ENCODE data around the gene KRT222.

Gene KRT222

GRCh38 chr17:40648384-40648968, 16.5 kb downstream of the KRT222 start:
- no peak for DNase-seq

- peak; percentile 87 for DNase-seq
Observed at GRCh38 chr17:40647624-40648383, 17.2 kb downstream of the KRT222 start, which contains the start of gene SMARCE1. TSS of gene SMARCE1 (minus strand) at chr17:40647818. CDS start at chr17:40645802, 2,016 bp downstream.

DNA sequence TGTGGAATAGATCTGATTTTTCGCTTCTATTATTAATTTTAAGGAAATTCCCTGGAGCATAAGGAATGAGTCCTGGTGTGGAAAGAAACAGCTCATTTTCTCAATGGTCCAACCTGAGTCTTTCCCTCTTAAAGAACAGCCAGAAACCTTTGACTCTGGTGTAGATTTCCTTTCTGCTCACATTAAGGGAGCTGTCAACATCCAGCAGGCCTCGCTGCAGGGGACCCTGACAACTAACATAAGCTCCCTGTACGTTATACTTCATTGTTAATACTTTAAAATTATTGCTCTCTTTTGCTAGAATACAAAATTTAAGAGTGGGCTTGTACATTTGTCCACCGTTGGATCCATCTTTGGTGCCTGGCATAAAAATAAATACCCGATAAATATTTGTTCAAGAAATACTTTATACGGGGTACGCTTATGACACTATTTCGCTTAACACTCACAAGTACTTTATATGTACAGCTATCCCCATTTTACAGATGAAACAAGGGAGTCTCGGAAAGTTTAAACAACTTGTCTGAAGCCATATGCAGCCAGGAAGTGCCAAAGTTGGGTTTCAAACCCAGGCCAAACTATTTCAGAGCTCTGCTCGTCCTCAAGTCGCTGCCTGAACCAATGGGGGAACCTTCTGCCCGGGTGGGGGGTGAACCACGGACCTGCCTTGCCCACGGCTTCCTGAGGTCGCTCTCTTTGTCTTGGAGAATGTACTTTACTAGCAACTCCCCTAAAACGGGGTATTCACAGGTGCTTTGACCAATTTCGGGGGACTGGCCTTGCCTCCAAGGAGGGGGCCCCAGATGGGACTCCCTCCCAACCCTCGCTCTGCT, 18.0 kb downstream of the KRT222 start:
- DNase-seq: peak; percentile 83

- DNase-seq: no peak
Observed at GRCh38 chr17:40645943-40646342, 19.0 kb downstream of the KRT222 start.

- no peak for DNase-seq
Observed at GRCh38 chr17:40645291-40645690, 19.7 kb downstream of the KRT222 start.

- DNase-seq: no peak
Observed at GRCh38 chr17:40637931-40638330, 27.0 kb downstream of the KRT222 start.

- no peak for DNase-seq
Observed at GRCh38 chr17:40633871-40634270, 31.1 kb downstream of the KRT222 start.

DNA sequence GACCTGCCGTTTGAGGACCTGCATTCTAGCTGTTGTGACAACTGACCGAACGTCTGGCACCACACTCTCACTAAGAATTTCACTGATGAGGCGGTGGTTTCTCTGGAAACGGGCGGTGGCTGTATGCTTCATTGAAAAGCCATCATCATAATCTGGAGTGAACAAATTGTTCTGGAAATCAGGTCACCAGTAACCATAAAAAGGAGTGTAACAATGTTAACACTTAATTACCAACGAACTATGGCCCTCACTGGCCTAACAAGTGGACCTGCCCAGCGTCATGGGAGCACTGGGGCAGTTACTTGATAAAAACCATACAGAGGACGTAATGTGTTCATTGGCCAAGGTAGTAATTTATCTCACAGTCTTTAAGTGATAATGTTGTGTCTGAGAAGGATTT, 32.8 kb downstream of the KRT222 start:
- DNase-seq: no peak

DNA sequence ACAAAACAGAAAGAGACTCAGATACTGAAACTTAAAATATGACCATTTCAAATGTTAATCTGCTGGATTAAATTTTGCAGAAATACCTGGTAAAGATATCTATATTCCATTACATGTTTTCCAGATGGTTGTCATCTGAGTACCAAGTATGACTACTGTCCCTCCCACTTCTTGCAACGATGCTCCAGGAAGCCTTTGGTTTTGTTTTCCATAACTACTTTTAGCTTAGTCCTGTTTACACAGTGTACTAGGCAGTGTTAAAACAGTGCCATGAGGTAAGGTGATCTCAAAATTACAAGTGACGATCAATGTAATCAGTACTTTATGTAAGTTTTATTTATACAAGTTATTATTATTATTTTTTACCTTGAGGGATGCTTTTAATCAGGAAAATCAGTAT, 35.1 kb downstream of the KRT222 start:
- no peak for DNase-seq

GRCh38 chr17:40625311-40625710, 39.7 kb downstream of the KRT222 start:
- DNase-seq: no peak

- no peak for DNase-seq
Observed at GRCh38 chr17:40623419-40624210, 41.4 kb downstream of the KRT222 start.

DNA sequence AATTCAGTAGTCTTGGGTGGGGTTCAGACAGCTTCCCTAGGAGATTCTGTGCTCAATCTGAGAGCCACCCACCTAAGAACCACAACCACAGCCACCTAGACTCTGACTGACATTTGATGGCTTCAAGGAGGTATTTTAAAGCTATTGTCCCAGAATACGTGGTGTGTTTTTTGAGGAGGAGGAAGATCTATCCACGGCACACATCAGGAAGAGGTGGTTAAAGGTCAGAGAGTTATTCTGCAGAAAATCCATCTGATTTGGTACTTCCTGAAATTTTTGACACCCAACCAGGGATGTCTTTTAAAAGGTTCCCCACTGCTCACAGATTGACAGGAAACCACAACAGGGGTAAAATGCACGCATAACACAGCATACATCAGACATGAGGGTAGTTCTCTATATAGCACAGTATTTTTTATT, 42.5 kb downstream of the KRT222 start:
- DNase-seq: no peak

GRCh38 chr17:40621578-40621977, 43.4 kb downstream of the KRT222 start:
- no peak for DNase-seq

- DNase-seq: no peak
Observed at GRCh38 chr17:40621019-40621418, 44.0 kb downstream of the KRT222 start.

DNA sequence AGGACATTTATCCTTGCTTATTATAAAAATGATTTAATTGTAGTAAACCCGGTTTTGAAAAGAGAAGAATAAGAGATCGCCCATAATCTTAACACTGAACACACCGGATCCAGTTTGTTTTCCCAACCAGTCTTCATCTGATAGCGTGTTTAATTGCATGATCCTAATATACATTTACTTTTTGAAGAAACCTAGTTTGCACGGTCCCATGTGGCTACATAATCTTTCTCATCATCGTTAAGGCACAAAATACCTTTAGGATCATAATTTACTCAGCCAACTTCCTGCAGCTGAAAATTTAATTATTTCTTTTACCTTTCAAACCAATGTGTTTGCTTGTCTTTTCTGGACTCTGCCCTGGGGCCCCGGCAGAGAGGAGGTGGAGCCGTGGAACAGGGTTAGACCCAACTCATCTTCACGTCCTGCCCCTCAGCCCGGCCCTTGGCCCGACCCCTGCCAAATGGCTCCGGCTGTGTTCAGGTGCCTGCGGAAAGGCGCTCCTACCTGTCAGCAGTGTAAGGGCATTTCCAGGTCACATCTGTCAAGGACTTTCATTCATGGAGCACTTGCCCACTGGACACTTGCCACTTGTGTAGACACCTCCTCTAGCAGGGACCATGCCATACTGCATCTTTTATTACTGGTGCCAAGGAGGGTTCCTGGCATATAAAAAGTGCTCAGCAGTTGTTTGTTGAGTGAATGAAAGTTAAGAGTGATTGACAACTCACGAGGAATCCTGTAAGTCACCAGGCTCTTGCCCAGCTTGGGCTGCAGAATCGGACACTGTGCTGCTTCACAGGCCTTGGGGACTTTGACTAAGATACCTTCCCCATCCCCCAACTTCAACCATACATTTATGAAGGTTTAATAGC, 46.0 kb downstream of the KRT222 start:
- DNase-seq: no peak

GRCh38 chr17:40617678-40618240, 47.2 kb downstream of the KRT222 start:
- DNase-seq: no peak

DNA sequence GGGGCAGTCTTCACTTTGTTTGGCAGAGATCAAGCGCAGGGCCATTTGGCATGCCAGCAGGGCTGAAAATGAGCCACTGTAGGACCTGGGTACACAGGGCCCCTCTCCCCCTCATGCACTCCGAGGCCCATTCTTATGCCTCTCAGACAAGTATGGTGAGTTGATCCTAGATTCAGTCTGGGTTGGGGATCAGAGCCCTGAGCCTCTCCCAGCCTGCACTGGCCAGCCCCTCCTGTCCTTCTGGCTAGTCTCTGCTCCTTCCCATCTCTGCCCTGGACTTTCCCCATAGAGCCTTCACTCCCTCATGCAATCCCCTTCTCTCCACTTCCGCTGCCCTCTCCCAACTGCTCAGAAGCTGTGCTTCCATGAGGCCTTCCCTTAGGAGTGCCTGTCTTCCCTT, 48.4 kb downstream of the KRT222 start:
- no peak for DNase-seq

DNA sequence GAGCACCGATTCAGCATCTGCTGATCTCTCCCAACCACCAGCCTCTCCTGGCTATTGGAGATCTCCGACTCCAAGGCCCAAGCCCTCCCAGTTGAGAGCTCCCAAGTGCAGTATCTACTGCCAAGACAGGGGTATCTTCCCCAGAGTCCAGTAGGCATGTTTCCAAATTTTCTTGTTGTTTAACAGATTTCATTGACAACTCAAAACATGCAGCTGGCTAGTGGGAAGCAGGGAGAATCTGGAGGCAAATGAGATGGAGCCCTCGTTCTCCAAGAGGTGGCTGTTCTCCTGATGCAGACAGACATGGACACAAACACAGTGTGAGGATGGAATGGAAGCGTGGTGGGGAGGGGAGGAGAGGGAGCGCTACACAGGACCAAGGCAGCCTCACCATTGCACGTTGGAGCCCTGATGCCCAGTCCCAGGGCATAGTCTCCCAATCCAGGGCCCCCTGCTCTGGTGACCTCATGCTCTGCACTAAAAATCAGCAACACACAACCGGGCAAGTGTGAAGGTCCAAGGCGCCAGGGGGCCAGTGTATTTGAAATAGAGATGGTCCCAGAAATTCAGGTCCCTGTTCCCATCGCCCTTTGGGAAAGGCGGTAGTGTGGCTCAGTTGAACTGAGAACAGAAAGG, 49.0 kb downstream of the KRT222 start:
- DNase-seq: no peak

DNA sequence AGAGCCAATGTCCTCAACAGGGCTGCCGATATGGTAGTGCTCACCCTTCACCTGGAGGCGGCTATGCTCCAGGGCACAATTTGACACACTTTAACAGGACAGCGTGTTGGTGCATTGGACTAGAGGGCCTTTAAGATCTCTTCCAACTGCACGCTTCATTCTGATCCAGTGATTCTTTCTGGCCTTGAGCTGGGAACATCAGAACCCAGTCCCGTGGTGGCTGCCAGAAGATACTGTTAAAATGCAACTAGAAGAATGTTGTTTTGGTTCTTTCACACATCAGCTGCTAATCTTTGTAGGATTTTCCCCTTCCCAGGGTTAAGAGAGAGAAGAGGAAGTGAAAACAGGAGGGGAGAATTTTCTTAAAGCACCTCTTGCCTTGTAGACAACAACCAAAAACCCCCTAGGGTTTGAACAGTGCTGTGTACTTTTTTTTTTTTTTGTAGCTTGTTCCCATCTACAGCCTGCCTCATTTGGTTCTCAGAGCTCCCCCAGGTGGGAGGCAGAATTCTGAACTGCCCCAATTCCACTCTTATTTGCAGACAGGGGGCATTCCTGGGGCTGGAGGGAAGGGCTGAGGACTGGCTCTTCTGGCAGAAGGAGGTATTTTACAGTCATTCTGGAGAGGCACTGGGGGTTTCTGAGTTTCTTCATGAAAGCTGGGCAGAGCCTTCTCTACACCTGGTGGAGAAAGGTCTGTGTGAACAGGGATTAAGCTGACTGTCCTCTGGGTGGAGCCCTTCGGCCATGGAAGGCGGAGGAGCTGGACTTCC, 49.7 kb downstream of the KRT222 start:
- DNase-seq: no peak

GRCh38 chr17:40614431-40615067, 50.4 kb downstream of the KRT222 start:
- DNase-seq: no peak
